GM12874 (cell line): Measurements from ENCODE around the gene ST6GALNAC2.

Experiments
- TF ChIP-seq, protein P1 (sequence below): IDR thresholded peaks from 2 replicates; pipeline ENCODE4 v1.5.1; 2011; ENCODE audit warnings: low read depth, mild to moderate bottlenecking, control low read depth, low read length, moderate library complexity; ENCODE audit not compliant: insufficient read depth

Gene ST6GALNAC2

DNA sequence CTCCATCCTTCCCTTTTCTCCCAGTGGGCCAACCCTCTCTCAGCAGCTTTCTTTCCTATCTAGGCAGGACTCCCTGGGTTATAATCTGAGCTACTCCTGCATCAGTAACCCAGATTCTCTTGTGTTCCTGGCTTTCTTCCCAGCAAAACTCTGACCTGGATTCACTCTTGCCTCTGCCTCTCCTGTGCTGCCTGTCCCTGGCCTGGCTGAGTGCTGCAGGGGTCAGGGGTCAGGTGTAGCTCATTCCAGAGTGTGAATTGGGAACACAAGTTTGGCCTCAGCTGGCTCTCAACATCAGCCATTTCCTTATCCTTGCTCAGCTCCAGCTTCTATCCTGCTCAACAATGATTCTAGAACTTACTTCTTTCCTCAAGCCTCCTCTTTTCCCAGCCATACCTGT, 2.5 kb upstream of the ST6GALNAC2 start:
- TF ChIP-seq, protein P1, sequence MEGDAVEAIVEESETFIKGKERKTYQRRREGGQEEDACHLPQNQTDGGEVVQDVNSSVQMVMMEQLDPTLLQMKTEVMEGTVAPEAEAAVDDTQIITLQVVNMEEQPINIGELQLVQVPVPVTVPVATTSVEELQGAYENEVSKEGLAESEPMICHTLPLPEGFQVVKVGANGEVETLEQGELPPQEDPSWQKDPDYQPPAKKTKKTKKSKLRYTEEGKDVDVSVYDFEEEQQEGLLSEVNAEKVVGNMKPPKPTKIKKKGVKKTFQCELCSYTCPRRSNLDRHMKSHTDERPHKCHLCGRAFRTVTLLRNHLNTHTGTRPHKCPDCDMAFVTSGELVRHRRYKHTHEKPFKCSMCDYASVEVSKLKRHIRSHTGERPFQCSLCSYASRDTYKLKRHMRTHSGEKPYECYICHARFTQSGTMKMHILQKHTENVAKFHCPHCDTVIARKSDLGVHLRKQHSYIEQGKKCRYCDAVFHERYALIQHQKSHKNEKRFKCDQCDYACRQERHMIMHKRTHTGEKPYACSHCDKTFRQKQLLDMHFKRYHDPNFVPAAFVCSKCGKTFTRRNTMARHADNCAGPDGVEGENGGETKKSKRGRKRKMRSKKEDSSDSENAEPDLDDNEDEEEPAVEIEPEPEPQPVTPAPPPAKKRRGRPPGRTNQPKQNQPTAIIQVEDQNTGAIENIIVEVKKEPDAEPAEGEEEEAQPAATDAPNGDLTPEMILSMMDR = no peak

- TF ChIP-seq, protein P1 = no peak
These were observed 1.3 kb upstream of the ST6GALNAC2 start for GRCh38 chr17:76586741-76587487.

GRCh38 chr17:76585033-76585648, 519 bp downstream of the ST6GALNAC2 start:
- TF ChIP-seq, protein P1 = no peak

GRCh38 chr17:76584427-76585032, 1.1 kb downstream of the ST6GALNAC2 start:
- TF ChIP-seq, protein P1 = no peak

GRCh38 chr17:76582660-76583059, 3.0 kb downstream of the ST6GALNAC2 start:
- TF ChIP-seq, protein P1 = no peak

DNA sequence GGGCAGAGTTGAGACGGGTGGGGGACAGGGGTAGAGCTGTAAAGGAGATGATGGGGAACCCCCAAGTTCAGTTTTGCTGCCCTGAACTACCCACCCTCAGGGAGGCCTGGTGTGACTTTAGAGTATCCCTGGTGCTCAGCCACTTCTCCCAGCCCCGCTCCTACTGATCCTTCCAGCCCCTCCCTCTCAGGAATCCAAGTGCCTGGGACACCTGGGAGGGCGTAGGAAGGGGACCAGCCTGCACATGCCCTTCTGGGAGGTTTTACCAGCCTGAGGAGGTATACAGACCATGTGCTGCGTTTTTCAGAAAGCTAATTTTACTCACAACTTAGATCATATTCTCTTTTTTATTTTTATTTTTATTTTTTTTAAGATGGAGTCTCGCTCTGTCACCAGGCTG, 4.1 kb downstream of the ST6GALNAC2 start:
- TF ChIP-seq, protein P1 = no peak

DNA sequence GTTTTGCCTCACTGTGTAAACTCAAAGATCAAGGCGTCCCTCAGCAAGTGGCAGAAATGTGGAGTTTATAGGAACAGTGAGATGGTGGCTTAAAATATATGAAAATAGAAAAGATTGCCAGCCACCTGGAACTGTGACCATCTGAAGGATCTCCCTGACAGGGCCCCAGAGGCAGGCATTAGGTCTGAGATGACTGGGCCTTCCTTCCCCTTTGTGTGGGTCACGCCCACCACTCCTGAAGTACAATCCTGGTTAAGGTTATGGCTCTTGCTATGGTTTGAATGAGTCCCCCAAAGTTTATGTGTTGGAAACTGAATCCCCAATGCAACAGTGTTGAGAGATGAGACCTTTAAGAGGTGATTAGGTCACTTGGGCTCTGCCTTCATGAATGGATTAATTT, 6.4 kb downstream of the ST6GALNAC2 start:
- TF ChIP-seq, protein P1 = no peak
